OCI-M2 (cell line): ENCODE measurements around the gene AKR1C4.

ENCODE experiments used
- DNase-seq: peaks from one replicate; lab custom pipeline; 2025; ENCODE audit not compliant: unreplicated experiment; lab: John Stamatoyannopoulos, UW

The AKR1C4 gene

DNA sequence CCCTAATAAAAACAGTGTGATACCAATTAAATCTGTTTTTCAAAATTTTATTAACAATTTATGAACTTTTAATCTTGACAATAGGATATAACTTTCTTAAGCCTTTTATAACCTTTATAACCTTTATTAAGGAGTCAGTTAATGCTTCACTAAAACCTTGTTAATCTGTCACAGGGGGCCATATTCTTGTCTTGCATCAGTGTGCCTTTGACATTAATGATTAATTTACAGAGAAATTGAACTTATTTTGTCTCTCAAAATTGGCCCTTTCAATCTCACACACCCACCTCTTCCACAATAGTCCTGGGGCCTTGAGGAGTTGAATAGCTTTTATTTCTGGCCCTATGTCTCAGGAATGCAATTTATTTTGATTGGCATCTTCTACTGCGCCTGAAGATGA, 68.5 kb downstream of the AKR1C4 start:
- no peak for DNase-seq

DNA sequence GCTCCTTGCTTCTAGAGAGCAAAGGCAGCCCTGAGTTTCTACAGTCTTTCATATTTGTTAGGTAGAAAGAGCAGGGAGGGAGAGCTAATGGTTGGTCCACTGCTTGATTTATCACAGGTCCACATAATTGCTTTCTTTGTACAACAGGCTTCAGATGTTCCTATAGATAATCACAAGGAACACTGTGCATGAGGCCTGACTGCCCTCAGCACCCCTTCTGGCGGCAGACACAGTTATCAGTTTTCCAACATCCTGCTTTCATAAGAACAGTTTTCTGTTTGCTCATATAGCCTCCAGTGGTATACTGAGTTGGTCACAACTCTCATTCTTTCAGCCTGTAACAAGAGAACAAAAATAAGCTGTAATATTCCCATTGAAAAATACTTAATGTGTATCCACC, 69.7 kb downstream of the AKR1C4 start:
- no peak for DNase-seq

DNA sequence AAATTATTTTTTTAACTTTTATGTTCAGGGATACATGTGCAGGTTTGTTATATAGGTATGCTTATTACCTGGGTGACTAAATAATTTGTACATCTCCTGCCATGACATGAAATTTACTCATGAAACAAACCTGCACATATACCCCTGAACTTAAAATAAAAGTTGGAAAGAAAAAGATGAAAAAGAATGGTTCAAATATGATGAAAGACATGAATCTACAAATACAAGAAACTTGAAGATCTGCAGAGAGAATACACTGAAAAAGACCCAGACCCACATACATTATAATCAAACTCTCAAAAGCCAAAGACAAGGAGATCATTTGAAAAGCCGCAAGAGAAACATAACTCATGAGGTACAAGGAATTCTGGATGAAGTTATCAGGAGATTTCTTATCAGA, 70.2 kb downstream of the AKR1C4 start:
- no peak for DNase-seq

DNA sequence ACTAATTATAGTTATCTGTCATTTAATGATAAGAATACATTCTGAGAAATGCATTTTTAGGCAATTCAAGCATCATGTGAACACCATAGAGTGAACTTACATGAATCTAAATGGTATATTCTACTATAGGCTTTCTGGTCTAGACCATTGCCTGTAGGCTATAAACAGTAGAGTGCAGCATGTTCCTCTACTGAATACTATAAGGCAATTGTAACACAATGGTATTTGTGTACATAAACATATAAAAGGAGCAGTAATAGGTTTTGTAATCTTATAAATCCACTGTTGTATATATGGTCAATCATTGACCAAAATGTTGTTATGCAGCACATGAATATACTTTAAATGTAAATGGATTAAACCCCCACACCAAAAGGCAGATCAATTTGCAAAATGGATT, 71.6 kb downstream of the AKR1C4 start:
- DNase-seq: no peak
